Stimulated activated CD8-positive, alpha-beta memory T cell treated with anti-CD3 and anti-CD28 coated beads, Interleukin-7, amount 100 ng/mL, for 48 hours (primary cell): ENCODE data around the gene WWC2.

Experiments used
- DNase-seq, 2 donors: peaks; one replicate each; pipeline ENCODE4 v3.0.0-alpha.2; 2020; ENCODE audit warnings: low read depth in 1 of 2; ENCODE audit errors: extremely low read depth in 1 of 2

Gene WWC2

GRCh38 chr4:183348706-183349659, 249.9 kb downstream of the WWC2 start:
- DNase-seq: peak; percentile 13 to 63

- no peak for DNase-seq
Measured at GRCh38 chr4:183349673-183350072, 250.6 kb downstream of the WWC2 start.

- DNase-seq: no peak
Measured at GRCh38 chr4:183350317-183351071, 251.4 kb downstream of the WWC2 start.

GRCh38 chr4:183352546-183352945, 253.5 kb downstream of the WWC2 start:
- no peak for DNase-seq

- no peak for DNase-seq
Measured at GRCh38 chr4:183353557-183353956, 254.5 kb downstream of the WWC2 start.

GRCh38 chr4:183354219-183354618, 255.2 kb downstream of the WWC2 start:
- DNase-seq: no peak

- no peak for DNase-seq
Measured at GRCh38 chr4:183355405-183355804, 256.3 kb downstream of the WWC2 start.

GRCh38 chr4:183356173-183356830, 257.2 kb downstream of the WWC2 start:
- no peak for DNase-seq

GRCh38 chr4:183356931-183357675, 258.0 kb downstream of the WWC2 start:
- DNase-seq: no peak

GRCh38 chr4:183358215-183358755, 259.2 kb downstream of the WWC2 start:
- DNase-seq: no peak

GRCh38 chr4:183360161-183360919, 261.3 kb downstream of the WWC2 start:
- no peak for DNase-seq

GRCh38 chr4:183362036-183362435, 263.0 kb downstream of the WWC2 start:
- no peak for DNase-seq

- no peak for DNase-seq
Measured at GRCh38 chr4:183362916-183363542, 264.0 kb downstream of the WWC2 start.

GRCh38 chr4:183364025-183364424, 265.0 kb downstream of the WWC2 start:
- no peak for DNase-seq

- no peak for DNase-seq
Measured at GRCh38 chr4:183366206-183366835, 267.3 kb downstream of the WWC2 start.

- DNase-seq: no peak
Measured at GRCh38 chr4:183369073-183369472, 270.0 kb downstream of the WWC2 start.
